ENCODE data around the gene CCDC12.

DNA sequence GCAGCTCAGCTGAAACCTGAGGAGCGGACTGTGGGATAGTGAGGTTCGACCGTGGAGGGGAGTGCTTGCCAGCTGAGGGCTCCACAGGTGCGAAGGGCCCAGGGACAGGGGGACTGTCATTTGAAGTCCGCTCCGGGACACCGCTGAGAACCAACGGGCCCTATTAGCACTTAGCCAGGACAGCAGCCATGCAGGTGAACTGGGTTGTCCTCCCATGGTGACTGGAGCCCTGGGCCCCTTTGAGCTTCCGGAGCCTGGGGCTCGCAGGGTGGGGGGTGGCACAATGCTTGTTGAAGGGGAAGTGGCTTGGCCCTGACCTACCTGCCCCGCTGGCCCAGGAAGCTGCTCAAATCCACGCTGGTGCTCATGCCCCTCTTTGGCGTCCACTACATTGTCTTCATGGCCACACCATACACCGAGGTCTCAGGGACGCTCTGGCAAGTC, 74.3 kb downstream of the CCDC12 start:
- TF ChIP-seq YY1 (IDR thresholded peaks at IDR 0.05; ENCODE audit: low read depth) (no peak), EP300 (IDR thresholded peaks at IDR 0.05; ENCODE audit: borderline replicate concordance) (no peak), TAF1 (IDR thresholded peaks at IDR 0.05; ENCODE audit: low read depth) (no peak), EGR1 (IDR thresholded peaks at IDR 0.05) (no peak), TEAD4 (IDR thresholded peaks at IDR 0.05) (no peak), FOXM1 (IDR thresholded peaks at IDR 0.05; ENCODE audit: borderline replicate concordance, low read depth) (no peak)
